Testis (tissue), 2 donors: ENCODE measurements around the gene IL17REL.

ENCODE experiments used
- CTCF ChIP-seq, 3 experiments: fragments of 450-650 bp in 2 of 3; fragments of 200-600 bp in 1 of 3; sonication (generic) in 1 of 3; IDR thresholded peaks; one replicate each; pipeline ENCODE4 v1.5.1; 2016 to 2019; ENCODE audit warnings: antibody characterized with exemption in 3 of 3, mild to moderate bottlenecking in 2 of 3, moderate library complexity in 1 of 3
- POLR2A ChIP-seq: fragments of 450-650 bp; IDR thresholded peaks from one replicate; pipeline ENCODE4 v1.6.1; 2017; ENCODE audit warnings: antibody characterized with exemption, mild to moderate bottlenecking, moderate library complexity

GRCh38 chr22:50016988-50017700, 4.6 kb upstream of the IL17REL start:
- TF ChIP-seq CTCF (IDR thresholded peaks at IDR 0.05) (no peak), POLR2A (no peak)
